HL-60 (cell line): ENCODE data around the gene PLPP3.

Experiments
- CTCF ChIP-seq: IDR thresholded peaks from one replicate; pipeline ENCODE4 v1.5.1; 2011; ENCODE audit warnings: low read length, control low read depth, inconsistent platforms; ENCODE audit not compliant: insufficient read depth
- GABPA ChIP-seq: IDR thresholded peaks from 2 replicates; pipeline ENCODE4 v1.6.1; 2012; ENCODE audit warnings: low read depth
- POLR2AphosphoS5 ChIP-seq: IDR thresholded peaks from 2 replicates; pipeline ENCODE4 v1.6.1; 2012; ENCODE audit warnings: low read depth
- REST ChIP-seq: IDR thresholded peaks from 2 replicates; pipeline ENCODE4 v1.6.1; 2012; ENCODE audit warnings: low read depth; ENCODE audit not compliant: insufficient replicate concordance
- SPI1 ChIP-seq: IDR thresholded peaks from 2 replicates; pipeline ENCODE4 v1.6.1; 2012; ENCODE audit warnings: low read depth, mild to moderate bottlenecking, borderline replicate concordance

GRCh38 chr1:56482486-56482885 is 96.9 kb downstream of the PLPP3 start:
- TF ChIP-seq CTCF (no peak), POLR2AphosphoS5 (no peak), REST (no peak), GABPA (no peak), SPI1 (no peak)
